ENCODE results near the gene HOMER2.
"Not testable (repeated sequence)": the region's sequence is repeated elsewhere in the genome, so short reads cannot be mapped to it uniquely, and the experiment has no call there.

HOMER2 gene

DNA sequence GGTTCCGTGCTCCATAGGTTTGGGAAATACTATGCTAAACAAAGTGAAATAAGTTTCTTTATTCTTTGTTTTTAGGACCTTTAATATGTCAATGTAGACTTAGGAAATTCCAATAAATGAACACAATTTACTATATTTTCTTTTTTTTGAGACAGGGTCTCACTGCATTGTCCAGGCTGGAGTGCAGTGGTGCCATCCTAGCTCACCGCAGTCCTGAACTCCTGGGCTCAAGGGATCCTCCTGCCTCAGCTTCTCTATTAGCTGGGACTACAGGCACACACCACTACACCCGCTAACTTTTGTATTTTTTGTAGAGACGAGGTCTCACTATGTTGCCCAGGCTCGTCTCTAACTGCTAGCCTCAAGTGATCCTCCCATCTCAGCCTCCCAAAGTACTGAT is 12.4 kb upstream of the HOMER2 start:
- DNase-seq (ENCODE audit: low read depth), result no peak

DNA sequence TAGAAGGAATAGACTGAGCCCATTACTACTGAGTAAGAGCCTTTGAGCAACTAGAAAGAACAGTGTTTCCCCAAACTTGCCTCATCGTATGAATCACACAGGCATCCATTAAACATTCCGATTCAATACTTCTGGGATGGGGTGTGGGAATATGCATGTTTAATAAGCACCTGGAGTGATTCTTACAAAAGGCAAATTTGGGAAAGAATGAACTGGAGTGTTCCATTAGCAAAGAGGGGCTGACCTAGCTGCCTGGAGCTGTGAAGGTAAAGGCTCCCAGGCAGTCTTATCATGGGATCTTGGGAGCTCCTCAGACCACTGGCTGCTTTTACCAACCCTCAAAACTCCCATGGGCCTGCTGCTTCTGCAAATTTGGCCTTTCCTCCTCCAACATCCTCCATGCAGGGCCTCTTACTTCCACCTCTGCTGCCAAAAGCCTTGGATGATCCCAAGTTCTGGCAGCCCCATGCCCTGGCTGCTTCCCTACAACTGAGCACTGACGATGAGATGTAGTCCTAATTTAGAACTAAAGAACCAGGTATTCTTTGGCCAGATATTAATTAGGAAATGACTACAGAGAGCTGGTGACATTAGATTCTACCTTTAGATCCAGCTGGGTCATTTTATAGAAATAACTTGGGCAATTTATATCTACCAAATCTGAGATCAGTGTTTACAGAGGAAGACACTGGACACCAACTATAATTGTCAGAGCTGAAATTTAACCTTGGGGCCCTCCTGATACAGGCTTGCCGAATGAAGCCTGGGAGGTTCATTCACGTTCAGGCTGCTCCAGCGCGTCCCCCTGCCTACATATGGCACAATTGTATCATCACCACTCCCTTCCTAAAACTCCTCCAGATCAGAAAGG is 11.2 kb upstream of the HOMER2 start:
- no peak for DNase-seq (ENCODE audit: low read depth)

DNA sequence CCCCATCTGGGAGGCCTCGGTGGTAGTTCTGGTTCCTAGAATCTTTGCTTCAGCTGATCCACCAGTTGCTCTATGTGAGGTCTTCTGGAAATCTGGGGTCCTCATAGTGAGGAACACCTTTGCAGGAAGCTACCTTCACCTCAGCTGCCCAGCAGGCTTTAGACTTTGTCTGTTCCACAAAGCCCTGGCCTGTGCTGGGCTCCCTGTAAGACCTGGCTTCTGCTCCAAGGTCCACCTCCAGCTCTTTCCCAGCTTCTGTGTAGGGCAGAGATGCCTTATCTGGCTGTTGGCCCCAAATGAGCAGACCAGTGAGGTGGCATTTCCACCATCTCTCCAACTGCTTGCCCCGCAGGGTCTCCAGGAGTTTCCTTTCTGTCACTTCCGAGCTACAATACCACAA is 8.2 kb upstream of the HOMER2 start:
- DNase-seq (ENCODE audit: low read depth), result no peak

DNA sequence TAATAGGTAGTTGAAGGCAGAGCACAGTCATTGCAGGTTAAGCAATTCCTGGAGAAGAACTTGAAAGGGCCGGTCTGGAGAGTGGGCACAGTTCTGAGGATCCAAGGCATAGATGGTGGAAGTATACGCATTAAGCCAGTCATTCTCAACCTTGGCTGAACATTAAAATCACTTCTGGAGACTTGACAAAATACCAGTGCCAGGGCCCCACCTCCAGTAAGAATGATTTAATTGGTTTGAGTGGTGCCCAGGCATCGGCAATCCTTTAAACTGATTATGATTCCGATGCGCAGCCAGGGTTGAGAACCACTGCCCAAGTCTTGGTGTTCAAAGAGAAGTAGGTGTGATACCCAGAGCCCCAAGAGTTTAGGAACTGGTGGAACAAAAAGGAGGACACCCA is 6.9 kb upstream of the HOMER2 start:
- no peak for DNase-seq (ENCODE audit: low read depth)

DNA sequence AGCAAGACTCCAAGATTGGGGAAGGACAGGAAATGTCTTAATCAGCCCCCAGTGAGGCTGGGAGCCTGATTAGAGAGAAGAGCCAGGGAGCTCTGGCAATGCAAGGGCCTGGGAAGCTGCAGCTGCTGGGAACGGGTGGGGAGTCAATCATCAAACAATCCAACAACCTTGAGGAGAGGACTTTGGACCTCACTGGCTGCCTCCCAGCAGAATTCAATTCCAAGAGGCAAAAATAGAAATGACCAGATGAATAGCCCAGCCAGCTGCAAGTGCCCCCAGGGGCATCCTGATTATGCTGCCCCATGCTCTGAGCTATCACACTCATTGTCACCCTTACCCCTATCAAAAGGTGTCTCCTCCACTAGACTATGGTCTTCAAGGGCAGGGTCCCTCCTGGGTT is 6.1 kb upstream of the HOMER2 start:
- no peak for DNase-seq (ENCODE audit: low read depth)

DNA sequence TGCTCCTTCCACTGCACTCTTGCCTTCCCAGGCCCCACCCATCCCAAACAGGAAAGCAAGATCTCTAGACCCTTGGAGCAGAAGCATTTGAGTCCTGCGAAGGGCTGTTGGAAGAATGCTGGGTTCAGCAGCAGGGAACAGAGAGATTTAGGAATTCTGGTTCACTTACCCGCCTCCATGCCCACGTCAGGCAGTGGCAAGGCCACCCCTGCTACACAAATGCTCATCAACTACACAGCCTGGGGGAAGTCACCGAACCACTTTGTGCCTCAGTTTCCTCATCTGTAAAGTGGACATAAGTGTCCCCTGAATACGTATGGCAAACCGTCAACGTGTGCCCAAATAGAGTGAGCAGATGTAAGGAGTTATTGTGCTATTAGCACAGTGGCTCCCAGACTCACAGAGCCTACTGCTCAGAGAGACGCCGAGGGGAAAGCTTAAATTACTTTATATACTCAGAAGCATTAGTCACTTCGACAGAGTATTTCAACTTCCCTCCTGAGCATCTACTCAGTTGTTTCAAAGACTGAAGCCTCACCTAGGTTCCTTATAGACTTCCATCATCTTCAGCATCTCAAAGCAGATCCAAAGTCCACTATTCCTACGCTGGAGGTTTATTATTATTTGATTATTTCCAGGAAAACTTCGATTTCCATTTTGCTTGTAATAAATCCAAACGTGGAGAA is 905 bp downstream of the HOMER2 start:
- no peak for DNase-seq (ENCODE audit: low read depth)

DNA sequence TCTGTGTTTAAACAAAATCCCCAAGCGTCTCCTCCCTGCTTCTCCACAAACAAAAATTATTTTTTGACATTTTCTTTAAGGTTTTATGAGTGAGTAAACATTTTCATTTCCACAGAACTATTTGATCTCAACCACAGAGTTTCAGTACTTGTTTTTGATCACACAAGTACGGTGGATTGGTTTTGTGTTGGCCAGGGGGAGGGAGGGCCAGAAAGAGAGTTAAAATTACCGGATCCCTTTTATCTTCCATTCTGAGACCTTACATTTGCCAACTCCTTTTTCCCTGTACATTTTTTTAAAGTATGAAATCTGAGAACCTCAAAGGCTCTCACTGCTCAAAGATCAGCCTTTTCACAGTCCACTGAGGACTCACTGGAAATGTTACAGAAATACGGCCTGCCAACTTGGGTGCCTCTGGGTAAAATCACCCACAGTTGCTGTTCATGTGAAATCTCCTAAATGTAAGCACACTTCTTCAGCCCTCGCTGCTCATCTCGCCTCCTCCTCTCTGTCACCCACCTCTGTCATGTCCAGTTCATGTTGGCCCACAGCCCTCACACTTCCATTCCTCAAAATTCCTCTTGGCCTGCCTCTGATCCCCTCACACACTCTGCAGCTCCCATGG is 1.7 kb downstream of the HOMER2 start:
- no peak for DNase-seq (ENCODE audit: low read depth)

DNA sequence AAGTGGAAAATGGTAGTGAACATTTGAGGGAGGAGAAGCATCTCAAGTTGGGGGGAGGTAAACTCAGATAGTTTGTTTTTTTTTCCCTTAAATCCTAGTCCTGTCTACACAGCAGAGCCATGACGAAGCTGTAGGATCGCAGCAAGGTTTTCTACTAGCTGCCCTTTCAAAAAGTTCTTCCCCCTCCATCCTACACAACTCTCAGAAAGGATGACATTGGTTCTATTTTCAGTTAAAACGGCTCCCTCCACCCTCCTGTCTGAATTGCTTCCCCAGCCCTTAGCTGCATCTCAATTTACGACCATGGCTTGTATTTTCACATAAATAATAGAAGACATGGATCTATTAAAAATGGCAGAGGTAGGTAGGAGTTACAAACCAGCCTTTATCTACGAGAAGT is 2.2 kb downstream of the HOMER2 start:
- DNase-seq (ENCODE audit: low read depth), result no peak

DNA sequence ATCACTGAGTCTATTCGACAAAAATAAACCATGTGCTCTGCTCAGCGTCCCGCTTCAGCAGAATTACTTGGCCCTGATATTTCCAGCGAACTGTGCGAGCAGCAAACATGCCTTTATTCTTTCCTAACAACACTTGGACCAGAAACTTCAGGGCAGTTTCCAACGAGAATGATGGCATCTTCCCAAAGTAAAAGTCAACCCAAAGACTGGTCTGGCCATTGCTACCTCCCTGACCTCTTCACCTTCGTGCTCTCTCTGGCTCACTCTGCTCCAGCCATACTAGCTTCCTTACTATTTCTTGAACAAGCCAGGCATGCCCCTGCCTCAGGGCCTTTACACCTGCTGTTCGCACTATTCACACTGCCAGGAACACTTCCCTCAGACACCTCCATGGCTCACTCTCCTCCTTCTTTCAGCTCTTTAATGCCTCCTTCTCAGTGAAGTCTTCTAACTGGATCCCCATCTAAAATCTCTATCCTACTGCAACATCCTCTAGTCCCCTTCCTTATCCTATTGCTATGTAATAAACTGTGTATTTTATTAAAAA is 6.3 kb downstream of the HOMER2 start:
- DNase-seq (ENCODE audit: low read depth), result no peak

DNA sequence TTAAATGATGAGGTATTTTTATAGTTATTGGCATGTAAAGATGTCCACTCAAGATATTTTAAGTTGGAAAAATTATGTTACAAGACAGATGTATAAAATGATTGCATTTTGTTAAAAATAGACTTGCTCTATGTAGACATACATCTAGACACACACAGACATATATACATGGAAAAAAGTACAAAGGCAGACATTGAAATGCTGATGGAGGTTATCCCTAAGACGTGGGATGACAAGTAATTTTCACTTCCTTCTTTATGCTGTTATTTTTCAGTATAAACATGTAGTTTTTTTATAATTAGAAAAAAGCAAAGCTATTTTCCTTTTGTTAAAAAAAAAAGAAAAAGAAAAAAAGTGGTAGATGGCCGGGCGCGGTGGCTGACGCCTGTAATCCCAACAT is 7.2 kb downstream of the HOMER2 start:
- DNase-seq (ENCODE audit: low read depth), result no peak

DNA sequence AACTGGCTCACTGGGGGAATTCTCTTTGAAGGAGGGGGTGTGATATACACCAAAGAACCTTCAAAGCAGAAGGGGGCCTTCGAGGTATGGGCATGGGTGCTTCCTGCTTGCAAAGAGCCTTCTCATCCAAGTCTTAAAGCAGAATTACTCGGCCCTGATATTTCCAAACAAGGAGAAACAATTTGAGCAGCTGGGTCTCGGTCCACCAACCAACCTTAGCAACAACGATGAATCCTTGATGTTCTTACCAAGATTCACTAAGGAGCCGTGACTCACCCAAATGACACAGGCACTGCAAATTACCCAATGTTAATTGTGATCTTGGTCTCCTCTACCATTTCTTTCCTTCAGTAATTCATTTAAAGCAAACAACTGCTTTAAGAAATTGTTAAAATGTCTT is 7.7 kb downstream of the HOMER2 start:
- DNase-seq (ENCODE audit: low read depth), result no peak

DNA sequence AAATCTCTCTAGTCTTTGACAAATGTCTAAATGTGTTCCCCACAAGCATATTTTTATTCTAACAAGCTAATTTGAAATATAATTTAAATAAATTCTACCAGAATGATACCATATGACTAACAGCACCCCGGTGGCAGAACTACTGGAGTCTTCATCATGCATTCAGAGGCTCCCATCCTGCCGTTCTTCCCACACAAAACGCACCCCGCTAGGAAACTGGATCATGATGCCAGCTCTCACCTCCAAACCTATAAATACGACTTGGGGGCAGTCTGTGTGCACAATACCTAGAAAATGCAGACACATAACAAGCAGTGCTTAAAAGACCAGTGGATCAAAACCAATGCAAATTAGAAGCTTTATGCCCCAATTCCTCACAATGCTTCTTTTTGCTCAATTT is 8.5 kb downstream of the HOMER2 start:
- no peak for DNase-seq (ENCODE audit: low read depth)

DNA sequence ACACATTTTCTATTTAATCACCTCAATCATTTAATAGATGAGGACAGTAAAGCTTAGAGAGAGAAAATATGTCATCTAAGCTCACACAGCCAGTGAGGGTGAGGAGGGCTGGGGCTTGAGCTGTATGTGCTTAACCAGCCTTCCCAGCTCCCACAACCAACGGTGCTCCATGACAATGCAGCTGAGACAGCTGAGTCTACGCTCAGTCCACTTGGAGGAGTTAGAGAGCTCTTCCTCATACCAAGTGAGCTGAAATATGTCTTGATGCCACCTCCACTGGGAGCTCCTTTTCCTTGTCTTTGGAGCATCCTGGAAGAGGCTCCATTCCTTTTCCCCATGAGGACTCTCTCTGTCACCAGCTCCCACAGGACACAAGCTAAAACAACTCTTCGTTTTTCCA is 9.3 kb downstream of the HOMER2 start:
- DNase-seq (ENCODE audit: low read depth), result no peak

DNA sequence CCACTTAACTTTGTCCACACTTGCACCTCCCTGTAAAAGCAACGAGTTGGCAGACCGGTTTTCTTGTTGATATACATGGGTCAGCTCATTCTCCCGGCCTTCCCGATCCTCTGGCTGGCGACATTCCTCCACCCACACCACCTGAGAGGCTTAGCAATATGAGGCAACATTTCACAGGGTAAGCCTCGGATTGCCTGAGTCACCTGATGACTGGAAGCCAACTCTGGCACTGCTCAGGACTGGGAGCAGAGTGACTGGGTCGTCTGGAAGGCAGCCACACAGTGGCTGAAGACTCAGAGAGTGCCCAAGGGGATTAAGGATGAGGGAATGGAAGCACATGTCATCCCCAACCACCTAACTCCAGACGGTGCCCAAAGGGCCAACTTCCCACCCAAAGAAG is 9.8 kb downstream of the HOMER2 start:
- DNase-seq (ENCODE audit: low read depth), result no peak

DNA sequence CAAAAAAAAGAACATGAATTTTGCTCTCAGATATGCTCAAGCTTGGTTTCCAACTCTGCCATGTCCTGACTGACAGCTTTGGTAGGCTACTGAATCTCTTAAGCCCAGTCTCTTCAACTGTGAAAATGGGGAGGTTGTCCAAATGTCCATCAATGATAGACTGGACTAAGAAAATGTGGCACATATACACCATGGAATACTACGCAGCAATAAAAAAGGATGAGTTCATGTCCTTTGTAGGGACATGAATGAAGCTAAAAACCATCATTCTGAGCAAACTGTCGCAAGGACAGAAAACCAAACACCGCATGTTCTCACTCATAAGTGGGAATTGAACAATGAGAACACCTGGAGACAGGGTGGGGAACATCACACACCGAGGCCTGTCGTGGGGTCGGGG is 12.8 kb downstream of the HOMER2 start:
- not testable (repeated sequence) for DNase-seq (ENCODE audit: low read depth)

DNA sequence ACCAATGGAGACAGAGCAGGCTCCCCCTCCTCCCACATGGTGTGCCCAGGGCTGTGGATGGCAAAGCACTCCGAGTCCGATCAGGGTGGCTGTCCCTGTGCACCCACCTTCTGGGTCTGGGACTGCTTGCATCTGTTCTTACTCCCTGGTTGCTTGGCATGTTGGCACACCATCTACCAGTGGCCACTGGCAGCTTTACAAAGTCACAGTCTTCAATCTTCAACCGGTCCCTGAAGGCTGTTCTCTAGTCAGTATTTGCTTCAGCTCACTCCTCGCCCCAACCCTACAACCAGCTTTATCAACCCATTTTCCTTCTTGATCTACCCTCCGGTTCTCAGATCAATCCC is 14.8 kb downstream of the HOMER2 start:
- DNase-seq (ENCODE audit: low read depth), result no peak

DNA sequence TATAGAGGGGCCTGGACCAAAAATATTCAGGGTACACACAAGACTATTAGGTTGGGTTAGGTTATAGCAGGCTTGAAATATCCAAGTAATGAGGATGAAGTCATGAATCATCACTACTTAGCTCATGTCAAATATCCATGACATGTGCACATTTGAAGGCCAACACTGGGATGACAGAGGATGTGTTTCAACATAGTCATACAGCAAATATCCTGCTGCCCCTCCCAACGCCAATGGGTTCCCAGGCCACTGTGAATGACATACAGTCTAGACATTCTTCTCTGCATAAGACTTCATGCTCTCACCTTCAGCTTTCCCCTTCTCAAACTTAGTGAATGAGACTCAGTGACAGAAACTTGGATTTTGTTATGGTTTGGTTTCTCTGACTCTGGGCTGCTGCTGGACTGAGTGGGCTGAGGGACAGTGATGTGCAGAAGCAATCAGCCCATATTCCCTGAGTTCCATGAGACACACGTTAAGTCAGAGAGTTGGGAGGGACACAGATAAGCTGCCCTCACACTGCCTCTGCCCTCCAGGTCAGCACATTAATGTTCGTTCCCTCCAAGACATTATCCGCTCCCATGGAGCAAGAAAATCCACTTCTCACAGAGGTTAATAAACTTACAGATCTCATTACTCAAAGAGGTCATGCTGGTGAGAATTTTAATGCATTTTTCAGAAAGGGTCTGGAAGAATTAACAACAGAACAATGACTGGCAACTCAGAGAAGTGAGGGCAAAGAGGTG is 15.4 kb downstream of the HOMER2 start:
- no peak for DNase-seq (ENCODE audit: low read depth)

DNA sequence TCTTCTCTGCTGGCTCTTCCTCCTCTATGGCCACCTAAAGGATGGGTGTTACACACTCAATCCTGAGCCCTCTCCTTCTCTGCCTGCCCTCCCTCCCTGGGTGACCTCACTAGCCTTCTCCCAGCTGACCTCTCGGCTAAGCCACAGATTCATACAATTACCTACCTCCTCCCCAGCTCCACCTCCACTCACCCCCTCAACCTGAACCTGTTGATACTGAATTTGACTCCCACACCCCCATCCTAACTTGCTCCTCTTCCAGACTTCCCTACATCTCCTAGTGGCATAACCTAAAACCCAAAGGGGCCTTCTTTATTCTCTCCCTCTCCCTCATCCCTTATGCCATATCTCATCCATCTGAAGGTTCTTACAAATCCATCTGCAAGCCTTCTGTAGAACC is 17.1 kb downstream of the HOMER2 start:
- DNase-seq (ENCODE audit: low read depth), result no peak

DNA sequence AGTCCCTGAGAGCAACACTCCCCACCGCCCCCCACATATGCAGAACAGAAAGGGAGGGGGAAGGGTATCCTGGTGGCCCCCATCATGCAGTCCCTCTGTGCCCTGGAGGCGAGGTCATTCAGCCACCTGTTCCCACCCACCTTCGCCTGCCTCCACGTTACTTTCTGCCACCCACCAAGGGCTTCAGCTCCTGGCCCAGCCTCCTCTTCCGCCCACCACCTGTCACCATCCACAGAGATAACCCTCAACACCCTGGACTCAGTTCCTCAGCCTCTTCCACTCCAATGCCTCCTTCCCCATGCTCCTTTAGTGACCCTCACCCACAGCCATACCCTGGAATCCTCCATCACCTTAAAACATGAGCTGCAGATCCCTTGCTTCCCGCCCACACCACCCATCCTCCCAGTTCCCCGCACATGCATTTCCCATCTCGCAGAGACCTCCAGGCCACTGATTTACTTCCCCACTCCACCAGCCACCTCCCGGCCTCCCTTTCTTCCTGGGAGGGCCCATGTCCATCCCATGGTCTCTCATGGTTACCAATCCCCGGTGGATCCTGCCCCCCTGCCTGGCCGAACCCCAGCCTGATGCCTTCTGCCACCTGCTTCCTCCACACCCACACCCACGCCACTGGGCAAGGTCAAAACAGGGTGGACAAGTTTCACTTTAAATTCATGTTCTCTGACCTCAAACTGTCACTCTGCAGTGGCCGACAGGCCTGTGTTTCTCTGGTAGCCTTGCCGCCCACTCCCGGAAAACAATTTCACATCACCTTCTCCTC is 18.2 kb downstream of the HOMER2 start:
- no peak for DNase-seq (ENCODE audit: low read depth)

DNA sequence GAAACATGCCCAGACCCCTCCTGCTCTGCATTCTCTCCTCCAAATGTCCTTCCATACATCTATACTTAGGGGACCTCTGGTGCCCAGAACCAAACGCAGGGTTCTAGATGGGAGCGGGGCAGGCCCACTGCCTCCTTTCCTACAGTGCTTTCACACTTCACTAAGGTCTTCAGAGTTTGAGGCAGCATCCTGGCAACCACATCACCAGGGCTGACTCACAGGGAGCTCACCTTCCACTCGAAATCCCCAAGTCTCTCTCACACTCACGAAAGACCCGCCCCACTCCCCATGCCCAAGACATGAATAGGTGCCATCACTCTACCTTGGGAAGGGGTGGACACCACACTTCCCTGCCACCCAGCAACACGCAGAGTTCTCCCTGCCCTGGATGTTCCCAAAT is 18.9 kb downstream of the HOMER2 start:
- DNase-seq (ENCODE audit: low read depth), result no peak

DNA sequence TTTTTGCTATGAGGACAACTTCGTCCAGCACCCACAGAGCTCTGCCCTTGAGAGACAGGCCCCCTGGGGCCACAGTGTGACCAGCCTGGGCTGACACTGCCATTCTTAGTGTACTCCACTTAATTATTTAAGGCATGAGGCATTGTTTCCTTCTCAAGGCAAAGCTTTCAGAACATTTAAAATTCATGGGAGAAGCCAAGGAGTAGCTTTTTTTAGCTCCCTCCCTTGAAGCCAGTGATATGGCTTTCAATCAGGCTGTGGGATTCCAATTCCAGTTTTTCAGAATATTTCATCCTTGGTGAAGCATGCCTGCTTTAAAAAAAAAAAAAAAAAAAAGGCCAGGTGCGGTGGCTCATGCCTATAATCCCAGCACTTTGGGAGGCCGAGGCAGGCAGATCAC is 21.3 kb downstream of the HOMER2 start:
- DNase-seq (ENCODE audit: low read depth), result no peak

DNA sequence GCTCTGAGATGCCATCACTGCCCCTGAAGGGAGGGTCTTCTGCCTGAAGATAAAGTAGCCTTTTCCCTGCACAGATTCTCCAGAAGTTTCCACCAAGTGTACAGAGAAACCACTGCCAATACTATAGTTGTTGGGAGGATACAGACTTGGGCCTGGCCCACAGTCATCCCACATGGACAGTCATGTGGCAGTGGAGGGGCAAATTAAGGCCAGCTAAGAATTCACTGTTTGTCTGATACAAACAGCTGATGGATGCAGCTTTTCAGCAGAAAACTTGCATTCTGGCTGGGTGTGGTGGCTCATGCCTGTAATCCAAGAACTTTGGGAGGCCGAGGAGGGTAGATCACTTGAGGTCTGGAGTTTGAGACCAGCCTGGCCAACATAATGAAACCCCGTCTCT is 22.1 kb downstream of the HOMER2 start:
- no peak for DNase-seq (ENCODE audit: low read depth)
